ENCODE results near the gene SUCO. TPM values are rescaled to one million over a fixed set of nuclear protein-coding genes. Genes with fewer than 3 reads are reported as not detected.
A peak's percentile ranks its signal among the peaks of the same experiment; 100 is the strongest.

SUCO gene
- total RNA-seq, 1 donor: 144 TPM

- Histone ChIP-seq H3K27me3 (ENCODE audit: insufficient read depth, low read length) (no peaks in the 10 kb centered on the region), H3K4me3 (ENCODE audit: low read length) (no peak overlapping the region), H3K9me3 (ENCODE audit: low read depth, low read length) (no peaks in the 10 kb centered on the region), H3K4me1 (ENCODE audit: insufficient read depth, low read length) (peaks cover 40% of the 10 kb centered on the region)
Measured at GRCh38 chr1:172499636-172500141, 33.3 kb upstream of the SUCO start.

- Histone ChIP-seq H3K4me3 (ENCODE audit: low read length) (no peak overlapping the region), H3K27me3 (ENCODE audit: insufficient read depth, low read length) (no peaks in the 10 kb centered on the region), H3K9me3 (ENCODE audit: low read depth, low read length) (no peaks in the 10 kb centered on the region), H3K4me1 (ENCODE audit: insufficient read depth, low read length) (peaks cover 40% of the 10 kb centered on the region)
Measured at GRCh38 chr1:172500207-172500606, 32.7 kb upstream of the SUCO start.

GRCh38 chr1:172507741-172508140, 25.2 kb upstream of the SUCO start:
- Histone ChIP-seq H3K27me3 (ENCODE audit: insufficient read depth, low read length) (no peaks in the 10 kb centered on the region), H3K4me3 (ENCODE audit: low read length) (no peak overlapping the region), H3K4me1 (ENCODE audit: insufficient read depth, low read length) (no peaks in the 10 kb centered on the region), H3K9me3 (ENCODE audit: low read depth, low read length) (no peaks in the 10 kb centered on the region)

- no peak overlapping the region for H3K4me3 ChIP-seq (ENCODE audit: low read length)
- no peaks in the 10 kb centered on the region for H3K9me3 ChIP-seq (ENCODE audit: low read depth, low read length)
- no peaks in the 10 kb centered on the region for H3K27me3 ChIP-seq (ENCODE audit: insufficient read depth, low read length)
- H3K4me1 ChIP-seq (ENCODE audit: insufficient read depth, low read length): no peaks in the 10 kb centered on the region
Measured at GRCh38 chr1:172510479-172510878, 22.5 kb upstream of the SUCO start.

GRCh38 chr1:172512591-172512990, 20.4 kb upstream of the SUCO start:
- Histone ChIP-seq H3K27me3 (ENCODE audit: insufficient read depth, low read length) (no peaks in the 10 kb centered on the region), H3K4me1 (ENCODE audit: insufficient read depth, low read length) (peaks cover 17% of the 10 kb centered on the region), H3K4me3 (ENCODE audit: low read length) (no peak overlapping the region), H3K9me3 (ENCODE audit: low read depth, low read length) (no peaks in the 10 kb centered on the region)

GRCh38 chr1:172513479-172513878, 19.5 kb upstream of the SUCO start:
- H3K4me3 ChIP-seq (ENCODE audit: low read length): no peak overlapping the region
- no peaks in the 10 kb centered on the region for H3K9me3 ChIP-seq (ENCODE audit: low read depth, low read length)

GRCh38 chr1:172514108-172514507, 18.8 kb upstream of the SUCO start:
- Histone ChIP-seq H3K9me3 (ENCODE audit: low read depth, low read length) (no peaks in the 10 kb centered on the region), H3K4me1 (ENCODE audit: insufficient read depth, low read length) (peaks cover 23% of the 10 kb centered on the region), H3K27me3 (ENCODE audit: insufficient read depth, low read length) (no peaks in the 10 kb centered on the region), H3K4me3 (ENCODE audit: low read length) (no peak overlapping the region)

More at GRCh38 chr1:172513479-172513878, 19.5 kb upstream of the SUCO start:
- Histone ChIP-seq H3K27me3 (ENCODE audit: insufficient read depth, low read length) (no peaks in the 10 kb centered on the region), H3K4me1 (ENCODE audit: insufficient read depth, low read length) (peaks cover 23% of the 10 kb centered on the region)

- H3K4me1 ChIP-seq (ENCODE audit: insufficient read depth, low read length): peaks cover 23% of the 10 kb centered on the region
- no peak overlapping the region for H3K4me3 ChIP-seq (ENCODE audit: low read length)
- no peaks in the 10 kb centered on the region for H3K27me3 ChIP-seq (ENCODE audit: insufficient read depth, low read length)
- H3K9me3 ChIP-seq (ENCODE audit: low read depth, low read length): no peaks in the 10 kb centered on the region
Measured at GRCh38 chr1:172515436-172515835, 17.5 kb upstream of the SUCO start.

- peaks cover 23% of the 10 kb centered on the region for H3K4me1 ChIP-seq (ENCODE audit: insufficient read depth, low read length)
- no peaks in the 10 kb centered on the region for H3K27me3 ChIP-seq (ENCODE audit: insufficient read depth, low read length)
- H3K4me3 ChIP-seq (ENCODE audit: low read length): no peak overlapping the region
- H3K9me3 ChIP-seq (ENCODE audit: low read depth, low read length): no peaks in the 10 kb centered on the region
Measured at GRCh38 chr1:172515927-172516326, 17.0 kb upstream of the SUCO start.

GRCh38 chr1:172517081-172517480, 15.9 kb upstream of the SUCO start:
- Histone ChIP-seq H3K4me3 (ENCODE audit: low read length) (no peak overlapping the region), H3K4me1 (ENCODE audit: insufficient read depth, low read length) (peaks cover 23% of the 10 kb centered on the region), H3K9me3 (ENCODE audit: low read depth, low read length) (no peaks in the 10 kb centered on the region), H3K27me3 (ENCODE audit: insufficient read depth, low read length) (no peaks in the 10 kb centered on the region)

GRCh38 chr1:172517545-172517944, 15.4 kb upstream of the SUCO start:
- Histone ChIP-seq H3K27me3 (ENCODE audit: insufficient read depth, low read length) (no peaks in the 10 kb centered on the region), H3K4me3 (ENCODE audit: low read length) (no peak overlapping the region), H3K9me3 (ENCODE audit: low read depth, low read length) (no peaks in the 10 kb centered on the region), H3K4me1 (ENCODE audit: insufficient read depth, low read length) (peaks cover 23% of the 10 kb centered on the region)

GRCh38 chr1:172529304-172529703, 3.6 kb upstream of the SUCO start:
- peaks cover 15% of the 10 kb centered on the region for H3K4me1 ChIP-seq (ENCODE audit: insufficient read depth, low read length)
- peaks cover 3% of the 10 kb centered on the region for H3K27me3 ChIP-seq (ENCODE audit: insufficient read depth, low read length)
- H3K4me3 ChIP-seq (ENCODE audit: low read length): no peak overlapping the region
- H3K9me3 ChIP-seq (ENCODE audit: low read depth, low read length): no peaks in the 10 kb centered on the region

GRCh38 chr1:172530000-172530399, 3.0 kb upstream of the SUCO start:
- H3K4me1 ChIP-seq (ENCODE audit: insufficient read depth, low read length): peaks cover 20% of the 10 kb centered on the region
- peaks cover 3% of the 10 kb centered on the region for H3K27me3 ChIP-seq (ENCODE audit: insufficient read depth, low read length)
- H3K9me3 ChIP-seq (ENCODE audit: low read depth, low read length): no peaks in the 10 kb centered on the region
- H3K4me3 ChIP-seq (ENCODE audit: low read length): no peak overlapping the region

GRCh38 chr1:172531412-172532182, 1.4 kb upstream of the SUCO start:
- peak overlapping the region; percentile 88 for H3K4me3 ChIP-seq (ENCODE audit: low read length)
- peaks cover 32% of the 10 kb centered on the region for H3K4me1 ChIP-seq (ENCODE audit: insufficient read depth, low read length)
- H3K9me3 ChIP-seq (ENCODE audit: low read depth, low read length): no peaks in the 10 kb centered on the region
- H3K27me3 ChIP-seq (ENCODE audit: insufficient read depth, low read length): peaks cover 3% of the 10 kb centered on the region

- peak overlapping the region; percentile 88 for H3K4me3 ChIP-seq (ENCODE audit: low read length)
- peaks cover 33% of the 10 kb centered on the region for H3K4me1 ChIP-seq (ENCODE audit: insufficient read depth, low read length)
- H3K27me3 ChIP-seq (ENCODE audit: insufficient read depth, low read length): peaks cover 3% of the 10 kb centered on the region
- H3K9me3 ChIP-seq (ENCODE audit: low read depth, low read length): no peaks in the 10 kb centered on the region
Measured at GRCh38 chr1:172532183-172532699, 709 bp upstream of the SUCO start.
